NT2/D1 (cell line): ENCODE measurements around the gene TAF11.

ENCODE experiments used
- SUZ12 ChIP-seq: IDR thresholded peaks from 2 replicates; pipeline ENCODE4 v1.6.1; 2011; ENCODE audit not compliant: insufficient read length, insufficient read depth; ENCODE audit errors: extremely low read depth
- YY1 ChIP-seq: IDR thresholded peaks from 2 replicates; pipeline ENCODE4 v1.6.1; 2011; ENCODE audit not compliant: insufficient read length, insufficient read depth
- ZNF274 ChIP-seq: IDR thresholded peaks from 2 replicates; pipeline ENCODE4 v1.6.1; 2011; ENCODE audit warnings: mild to moderate bottlenecking, low read depth, low read length

GRCh38 chr6:34877869-34878485 lies 9.9 kb downstream of the TAF11 start:
- TF ChIP-seq YY1 (no peak), SUZ12 (no peak), ZNF274 (no peak)
